GM21576 (cell line): ENCODE measurements around the gene ZNF648.
"Not testable (repeated sequence)": the region's sequence is repeated elsewhere in the genome, so short reads cannot be mapped to it uniquely, and the experiment has no call there.

Experiments used
- ATAC-seq: cut with Tn5 transposase; IDR thresholded peaks from one replicate; pipeline ENCODE4 v1.9.1; 2021; ENCODE audit warnings: mild to moderate bottlenecking, moderate library complexity; ENCODE audit not compliant: unreplicated experiment

The ZNF648 gene

DNA sequence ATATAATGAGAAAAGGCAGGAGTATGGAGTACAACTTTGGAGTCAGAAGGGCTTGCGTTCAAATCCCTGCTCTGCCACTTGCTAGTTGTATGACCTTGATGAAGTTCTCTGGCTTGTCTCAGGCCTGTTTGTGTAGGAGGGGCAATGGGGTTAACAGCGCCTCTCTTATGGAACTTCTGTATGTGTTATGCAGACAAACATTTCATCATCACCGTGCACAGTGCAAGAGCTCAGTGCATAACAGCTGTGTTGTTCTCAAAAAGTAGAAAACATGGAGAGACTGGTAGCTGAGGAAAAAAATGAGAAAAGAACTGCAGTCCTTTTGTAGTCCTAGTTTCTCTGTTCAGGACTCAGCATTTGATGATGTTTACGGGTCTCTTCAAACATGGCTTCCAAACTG, 10.4 kb upstream of the ZNF648 start:
- no peak for ATAC-seq

DNA sequence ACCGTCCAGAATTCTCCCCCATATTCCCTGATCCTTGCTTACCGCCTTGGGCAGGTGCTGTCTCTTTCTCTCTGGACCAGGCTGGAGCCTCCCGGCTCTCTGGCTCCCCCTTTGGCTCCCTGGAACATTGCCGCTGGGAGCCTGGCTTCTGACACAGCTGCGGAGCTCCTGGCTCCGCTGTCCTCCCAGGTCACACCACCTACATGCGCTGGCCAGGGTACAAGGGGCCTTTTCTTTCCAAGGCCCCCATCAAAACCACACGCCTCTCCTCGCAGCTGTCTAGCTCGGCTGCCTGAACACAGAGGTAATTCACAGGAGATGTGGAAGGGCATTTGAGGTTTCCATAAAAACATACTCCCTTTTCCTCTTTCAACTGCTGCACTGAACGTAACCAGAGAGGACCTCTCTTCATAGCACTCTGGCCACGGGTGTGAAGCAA, 7.5 kb upstream of the ZNF648 start:
- ATAC-seq = peak; percentile 60

DNA sequence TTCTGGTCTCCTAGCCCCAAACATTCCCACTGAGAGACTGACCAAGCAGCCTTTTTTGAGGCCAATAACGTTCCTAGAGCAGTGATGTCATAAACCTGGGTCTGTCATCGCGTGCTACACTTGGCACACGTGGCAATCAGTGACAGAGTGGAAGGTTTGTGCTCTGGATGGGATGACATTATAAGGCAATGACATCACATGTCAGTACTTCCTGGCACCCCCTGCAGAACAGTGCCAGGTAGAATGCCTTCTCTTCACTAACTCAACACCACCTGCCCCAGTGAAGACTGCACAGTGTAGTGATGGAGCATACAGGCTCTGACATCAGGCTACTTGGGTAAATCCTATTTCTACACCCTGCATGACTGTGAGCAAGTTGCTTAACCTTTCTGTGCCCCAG, 5.4 kb upstream of the ZNF648 start:
- ATAC-seq = no peak

DNA sequence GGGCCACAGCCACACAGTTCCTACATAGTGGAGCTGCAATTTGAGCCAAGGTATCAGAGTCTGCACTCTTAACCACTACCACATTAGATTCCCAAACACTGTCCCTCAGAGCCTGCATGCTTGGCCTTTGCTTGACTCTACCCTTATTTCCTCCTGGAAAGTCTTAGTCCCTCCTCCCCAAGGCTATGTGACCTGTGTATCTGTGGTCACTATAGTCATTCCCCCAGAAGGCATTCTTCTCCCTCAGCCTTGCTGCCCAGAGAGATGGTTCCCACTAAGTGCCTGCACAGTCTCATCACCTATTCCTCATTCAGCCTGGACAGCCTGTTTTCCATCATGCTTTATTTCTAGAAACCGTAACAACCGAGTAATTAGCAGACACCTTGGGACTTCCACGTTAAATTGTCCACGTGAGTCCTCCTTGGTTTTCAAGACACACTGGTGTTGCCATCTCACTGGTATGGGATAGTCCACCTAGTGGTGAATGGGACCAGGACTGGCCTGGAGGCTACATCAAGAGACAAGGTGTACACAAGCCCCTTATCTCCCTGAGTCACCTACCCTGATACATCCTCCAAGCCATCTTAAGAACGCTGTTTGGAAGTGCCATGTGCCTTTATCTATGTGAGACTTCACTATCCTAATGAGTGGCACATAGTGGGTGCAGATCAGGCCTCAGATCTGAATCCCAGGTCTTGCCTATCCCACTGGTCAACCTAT, 3.8 kb upstream of the ZNF648 start:
- no peak for ATAC-seq

DNA sequence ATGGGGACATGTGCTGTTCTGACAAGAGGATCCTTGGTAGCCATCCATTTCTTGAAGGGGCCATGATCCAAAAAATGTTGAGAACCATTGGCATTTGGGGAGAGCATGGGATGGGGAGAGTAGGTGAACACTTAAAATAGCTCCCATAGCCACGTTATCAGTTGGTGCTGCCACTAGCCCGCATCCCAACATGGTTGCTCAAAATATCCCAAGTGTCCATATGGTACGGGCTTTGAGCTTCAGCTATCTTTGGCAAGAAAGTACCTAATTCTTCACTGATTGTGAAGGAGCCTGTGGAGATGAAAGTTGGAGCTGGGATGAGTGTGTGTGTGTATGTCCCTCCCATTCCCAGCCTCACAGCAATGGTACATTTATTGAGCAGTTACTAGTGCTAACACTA, 3.1 kb upstream of the ZNF648 start:
- no peak for ATAC-seq

DNA sequence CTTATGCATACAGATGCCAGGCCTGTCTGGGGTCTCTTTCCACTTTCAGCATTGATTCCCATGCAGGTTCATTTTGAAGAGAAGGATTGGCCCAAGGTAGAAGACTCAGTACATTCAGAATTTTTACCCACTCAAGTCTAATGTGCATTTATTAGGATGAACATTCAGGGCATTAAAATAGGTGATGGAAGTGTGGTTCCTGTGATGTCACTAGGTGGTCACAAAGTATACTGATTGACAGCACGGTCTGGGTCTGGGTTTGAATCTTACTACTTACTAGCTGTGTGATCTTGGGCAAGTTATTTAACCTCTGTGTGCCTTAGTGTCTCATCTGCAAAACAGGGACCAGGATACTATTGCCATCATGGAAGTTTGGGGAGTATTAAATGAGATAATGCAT, 711 bp upstream of the ZNF648 start:
- no peak for ATAC-seq

DNA sequence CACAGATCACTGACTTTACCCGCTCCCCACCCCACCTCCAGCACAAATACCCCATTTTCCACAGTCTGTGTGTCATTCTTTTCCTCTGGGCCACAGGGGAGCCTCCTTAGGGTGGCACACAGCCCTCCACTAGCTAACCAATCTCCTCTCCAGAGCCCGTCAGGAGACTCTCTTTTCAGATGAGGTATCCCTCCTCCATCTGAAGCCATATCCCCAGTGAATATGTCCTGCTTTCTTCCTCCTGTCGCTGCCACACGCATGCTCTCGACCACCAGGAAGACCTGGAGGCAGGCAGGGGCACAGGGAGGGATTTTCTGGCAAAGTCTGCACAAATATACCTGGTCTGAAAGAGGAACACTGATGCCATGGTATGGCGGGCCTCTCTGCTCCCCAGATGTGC, 635 bp downstream of the ZNF648 start:
- no peak for ATAC-seq

DNA sequence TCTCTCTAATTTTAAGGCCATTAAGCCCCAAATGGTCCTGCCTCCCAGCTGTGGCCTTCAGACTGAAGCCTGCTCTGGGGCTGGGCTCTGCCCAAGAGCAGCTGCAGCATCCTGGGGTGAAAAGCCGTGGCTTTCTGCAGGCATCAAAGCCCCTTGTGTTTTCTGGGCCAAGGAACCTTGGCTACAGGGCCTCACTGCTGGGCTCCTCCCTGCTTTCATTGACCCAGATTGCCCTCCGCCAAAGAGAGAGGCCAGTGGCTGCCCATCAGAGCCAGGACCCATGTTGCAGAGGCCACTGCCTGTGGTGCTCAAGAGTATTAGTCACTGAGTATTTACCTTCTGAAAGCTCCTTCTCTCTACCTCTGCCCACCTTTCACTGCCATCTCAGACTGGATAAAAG, 1.6 kb downstream of the ZNF648 start:
- no peak for ATAC-seq

DNA sequence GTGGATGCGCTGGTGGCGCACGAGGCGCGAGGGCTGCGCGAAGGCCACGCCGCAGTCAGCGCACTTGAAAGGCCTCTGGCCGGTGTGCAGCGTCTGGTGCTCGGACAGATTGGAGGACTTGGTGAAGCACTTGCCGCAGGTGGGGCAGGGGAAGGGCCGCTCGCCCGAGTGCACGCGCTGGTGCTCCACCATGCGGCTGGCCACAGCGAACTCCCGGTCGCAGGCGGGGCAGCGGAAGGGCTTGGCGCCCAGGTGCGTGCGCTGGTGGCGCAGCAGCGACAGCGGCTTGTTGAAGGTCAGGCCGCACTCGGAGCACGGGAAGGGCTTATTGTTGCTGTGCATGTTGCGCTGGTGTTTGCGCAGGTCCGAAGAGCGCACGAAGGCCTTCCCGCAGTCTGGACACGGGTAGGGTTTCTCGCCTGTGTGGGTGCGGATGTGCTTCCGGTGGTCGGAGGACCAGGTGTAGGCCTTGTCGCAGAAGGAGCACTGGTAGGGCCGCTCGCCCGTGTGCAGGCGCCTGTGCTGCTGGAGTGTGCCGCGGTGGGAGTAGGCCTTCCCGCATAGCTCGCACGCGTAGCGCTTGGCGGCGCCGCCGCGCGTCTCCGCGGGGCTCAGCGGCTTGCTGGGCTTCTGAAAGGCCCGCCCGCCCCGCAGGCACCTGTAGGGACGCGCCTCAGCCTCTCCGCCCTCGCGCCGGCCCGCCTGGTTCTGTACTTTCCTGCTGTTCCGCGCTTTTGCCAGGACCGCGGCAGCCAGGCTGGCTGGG, 4.7 kb downstream of the ZNF648 start:
- no peak for ATAC-seq

DNA sequence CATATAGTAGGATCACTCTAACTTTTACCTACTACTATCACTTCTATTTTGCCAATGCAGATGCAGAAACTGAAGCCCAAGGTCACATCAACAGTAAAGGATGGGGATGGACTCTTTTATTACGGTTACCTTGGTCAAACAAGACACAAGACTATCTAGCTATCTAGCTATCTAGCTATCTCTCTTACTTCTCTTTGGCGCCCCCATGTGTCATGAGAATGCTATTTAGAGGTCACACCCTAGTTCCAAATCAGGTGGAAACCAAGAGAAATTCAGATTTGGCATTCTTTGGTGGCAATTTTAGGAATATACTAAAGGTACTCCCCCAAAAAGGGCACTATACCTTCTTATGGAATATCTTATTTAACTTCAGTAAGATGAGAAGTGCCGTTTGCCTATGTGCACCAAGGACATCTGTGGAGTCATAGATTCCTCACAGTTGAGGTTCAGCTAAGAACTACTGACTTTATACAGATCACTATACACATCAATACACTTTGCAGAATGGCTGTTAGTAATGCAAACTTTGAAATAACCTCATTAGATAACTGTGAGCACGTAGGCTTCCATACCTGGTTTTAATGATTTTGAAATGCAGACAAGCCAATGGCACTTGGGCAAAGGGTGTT, 6.7 kb downstream of the ZNF648 start:
- peak; percentile 67 for ATAC-seq

DNA sequence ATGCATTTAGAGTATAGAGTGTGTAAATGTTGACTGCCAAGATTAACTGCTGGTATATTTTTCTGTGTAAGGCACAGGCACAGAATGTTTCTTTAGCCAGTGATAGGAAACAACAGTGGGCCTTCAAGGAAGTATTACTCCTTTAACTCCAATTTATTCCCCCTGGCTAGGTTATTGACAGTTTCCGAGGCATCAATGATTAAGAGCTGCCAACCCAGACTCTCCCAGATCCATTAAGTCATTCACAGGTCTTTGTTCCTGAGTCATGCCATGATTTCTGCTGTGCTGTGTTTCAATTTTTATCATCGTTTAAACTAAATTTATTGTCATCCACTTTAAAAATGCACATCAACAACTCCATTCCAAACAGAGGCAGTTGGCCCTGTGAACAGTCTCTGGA, 9.2 kb downstream of the ZNF648 start:
- ATAC-seq = no peak

DNA sequence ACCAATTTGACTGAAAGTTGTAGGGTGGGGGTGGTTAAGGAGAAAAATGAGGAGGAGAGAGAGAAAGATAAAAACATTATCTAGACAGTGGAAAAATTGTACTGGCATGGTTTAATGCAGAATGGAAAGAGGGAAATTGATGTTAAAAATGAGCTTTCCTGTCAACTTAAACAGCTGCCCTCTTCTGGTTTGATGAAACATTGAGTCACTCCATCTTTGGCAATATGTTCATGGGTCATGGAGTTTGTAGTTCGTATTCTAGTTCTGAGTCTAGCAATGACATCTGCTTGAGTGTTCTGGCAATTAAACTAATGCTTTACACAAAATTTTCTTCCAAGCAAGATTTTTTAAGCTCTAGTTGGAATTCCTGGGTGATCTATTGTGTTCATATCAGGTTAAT, 9.6 kb downstream of the ZNF648 start:
- ATAC-seq = no peak

DNA sequence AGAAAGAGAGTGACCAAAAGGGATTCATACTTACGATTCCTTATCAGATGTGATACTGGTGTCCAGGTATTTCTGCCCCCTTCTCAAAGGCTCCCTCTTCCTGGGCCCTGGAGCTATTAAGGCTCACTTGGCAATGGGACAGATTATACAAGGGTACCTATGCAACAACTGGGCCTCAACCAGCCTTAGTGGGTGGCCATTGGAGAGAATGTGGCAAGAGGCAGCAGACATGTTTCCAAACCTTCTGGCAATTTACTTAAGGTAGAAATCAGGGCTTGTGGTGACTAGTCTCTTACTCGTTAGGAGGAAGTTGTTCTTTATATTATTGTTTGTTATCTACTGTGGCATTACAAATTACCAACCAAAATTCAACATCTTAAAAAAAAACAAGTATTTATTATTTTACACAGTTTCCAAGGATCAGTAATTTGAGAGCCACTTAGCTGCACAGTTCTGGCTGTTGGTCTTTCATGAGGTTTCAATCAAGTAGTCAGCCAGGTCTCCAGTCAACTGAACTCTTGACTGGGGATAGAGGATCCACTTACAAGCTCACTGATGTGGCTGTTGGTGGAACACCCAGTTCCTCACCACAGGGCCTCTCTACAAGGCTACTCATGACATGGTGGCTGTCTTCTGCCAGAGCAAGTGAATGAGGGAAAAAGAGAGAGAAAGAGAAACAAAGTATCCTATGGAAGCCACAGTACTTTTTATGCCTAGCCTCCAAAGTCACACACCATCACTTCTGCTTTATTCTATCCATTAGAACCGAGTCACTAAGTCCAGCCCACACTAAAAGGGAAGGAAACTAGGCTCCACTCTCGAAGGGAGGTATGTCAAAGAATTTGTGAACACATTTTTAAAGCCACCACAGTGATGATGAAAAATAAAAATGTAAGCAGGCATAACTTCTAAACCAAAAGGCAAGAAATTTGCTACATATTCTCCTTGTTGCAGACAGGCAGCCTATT, 10.7 kb downstream of the ZNF648 start:
- ATAC-seq = no peak

DNA sequence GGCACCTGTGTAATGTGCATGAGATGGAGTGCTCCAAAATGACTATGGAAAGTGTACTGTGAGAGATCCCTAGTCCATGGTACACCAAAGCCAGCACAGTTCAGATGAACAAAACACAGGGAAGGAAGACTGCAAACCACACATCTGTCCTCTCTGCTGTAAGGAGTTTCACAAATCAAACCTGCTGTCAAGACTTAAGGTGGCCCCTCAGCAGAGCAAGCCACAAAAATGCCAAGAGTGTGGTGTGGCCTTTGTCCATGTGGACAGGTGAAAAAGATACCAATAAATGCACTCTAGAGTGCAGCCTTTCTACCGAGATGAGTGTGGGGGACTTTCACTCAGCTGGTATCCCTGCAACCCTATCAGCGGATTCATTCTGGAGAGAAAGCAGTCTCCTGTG, 12.9 kb downstream of the ZNF648 start:
- no peak for ATAC-seq

DNA sequence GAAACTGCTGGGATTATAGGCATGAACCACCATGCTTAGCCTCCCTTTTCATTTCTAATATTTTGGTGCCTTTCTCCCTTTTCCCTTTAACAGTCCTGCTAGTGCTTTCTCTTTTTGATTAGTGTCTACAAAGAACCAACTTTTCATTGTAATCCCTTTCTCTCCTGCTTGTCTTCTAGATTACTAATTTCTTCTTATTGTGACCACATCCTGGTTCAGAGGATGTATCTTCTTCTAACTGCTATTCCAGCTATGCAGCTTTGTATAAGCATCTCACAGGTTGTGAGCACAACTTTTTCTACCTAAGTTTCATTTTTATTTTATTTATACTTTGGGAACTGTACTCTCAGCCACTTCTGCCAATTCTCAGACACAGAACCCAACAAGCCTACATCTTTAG, 14.7 kb downstream of the ZNF648 start:
- no peak for ATAC-seq

DNA sequence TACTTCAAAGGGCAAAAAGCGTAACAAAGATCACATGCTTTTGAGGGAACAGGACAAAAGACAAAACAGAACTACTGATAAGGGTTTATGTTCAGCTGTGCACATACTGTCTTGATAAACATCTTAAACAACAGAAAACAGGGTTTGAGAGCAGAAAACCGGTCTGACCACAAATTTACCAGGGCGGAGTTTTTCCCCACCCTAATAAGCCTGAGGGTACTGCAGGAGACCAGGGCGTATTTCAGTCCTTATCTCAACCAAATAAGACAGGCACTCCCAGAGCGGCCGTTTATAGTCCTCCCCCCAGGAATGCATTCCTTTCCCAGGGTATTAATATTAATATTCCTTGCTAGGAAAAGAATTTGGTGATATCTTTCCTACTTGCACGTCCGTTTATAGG, 16.0 kb downstream of the ZNF648 start:
- ATAC-seq = not testable (repeated sequence)

DNA sequence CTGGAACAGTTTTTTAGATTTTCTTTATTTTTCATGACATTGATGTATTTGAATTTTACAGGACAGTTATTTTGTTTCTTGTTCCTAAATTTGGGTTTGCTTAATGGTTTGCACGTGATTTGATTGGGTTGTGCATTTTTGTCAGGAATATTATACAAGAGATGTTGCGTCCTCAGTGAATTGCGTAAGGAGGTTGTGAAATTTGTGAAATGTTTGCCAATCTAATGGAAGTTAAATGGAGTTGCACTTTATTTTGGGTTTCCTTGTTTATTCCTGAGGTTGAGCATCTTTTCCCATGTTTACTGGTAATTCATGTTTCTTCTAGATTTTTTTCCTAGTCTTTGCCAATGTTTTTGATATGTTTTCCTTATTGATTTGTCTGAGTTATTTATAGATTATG, 19.9 kb downstream of the ZNF648 start:
- no peak for ATAC-seq

DNA sequence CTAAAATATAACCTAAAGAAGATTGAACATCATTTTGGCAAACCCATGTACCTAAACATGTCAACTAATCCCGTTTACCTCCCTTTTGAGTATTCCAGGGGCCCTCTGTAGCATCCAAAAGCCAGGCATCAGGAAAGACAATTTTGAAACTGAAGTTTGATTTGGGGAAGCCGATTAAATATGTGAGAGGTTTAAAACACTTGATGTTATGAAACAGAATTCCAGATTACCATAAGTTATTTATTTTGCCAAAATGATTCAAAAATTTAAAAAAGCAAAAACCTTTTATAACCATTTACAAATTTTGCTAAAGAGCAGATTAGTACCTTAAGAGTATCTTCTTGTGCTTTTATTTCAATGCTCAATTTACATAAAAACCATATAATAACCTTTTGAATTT, 23.3 kb downstream of the ZNF648 start:
- no peak for ATAC-seq

DNA sequence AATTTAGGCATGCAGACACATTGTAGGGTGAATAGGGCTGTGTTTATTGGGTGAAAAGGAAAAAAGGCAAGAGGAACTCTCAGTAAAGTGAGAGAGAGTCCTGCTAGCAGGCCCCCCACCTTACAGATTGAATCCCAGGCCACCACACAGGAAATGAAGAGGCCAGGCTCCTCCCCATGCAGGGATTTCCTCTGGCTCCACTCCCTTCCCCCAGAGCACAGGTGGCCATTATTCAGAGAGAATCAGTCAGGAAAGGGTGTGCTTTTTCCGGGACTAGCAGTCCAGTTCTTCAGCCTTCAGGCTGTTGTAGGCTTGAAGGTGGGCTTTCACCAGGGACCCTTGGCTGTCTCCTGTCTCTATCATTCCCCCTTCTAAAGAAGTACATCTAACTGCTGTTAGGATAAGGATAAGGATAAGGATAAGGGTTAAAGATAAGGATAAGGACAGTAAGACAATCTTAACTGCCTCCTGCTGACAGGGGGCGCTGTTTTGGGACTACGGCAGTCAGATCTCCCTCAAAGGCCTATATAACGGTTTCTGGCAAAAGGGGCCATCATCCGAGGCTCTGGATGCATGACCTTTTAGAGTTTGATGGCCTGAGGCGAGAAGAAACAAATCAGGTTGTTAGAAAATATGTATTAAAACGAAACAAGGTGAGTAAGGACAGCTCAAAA, 26.3 kb downstream of the ZNF648 start:
- ATAC-seq = no peak

DNA sequence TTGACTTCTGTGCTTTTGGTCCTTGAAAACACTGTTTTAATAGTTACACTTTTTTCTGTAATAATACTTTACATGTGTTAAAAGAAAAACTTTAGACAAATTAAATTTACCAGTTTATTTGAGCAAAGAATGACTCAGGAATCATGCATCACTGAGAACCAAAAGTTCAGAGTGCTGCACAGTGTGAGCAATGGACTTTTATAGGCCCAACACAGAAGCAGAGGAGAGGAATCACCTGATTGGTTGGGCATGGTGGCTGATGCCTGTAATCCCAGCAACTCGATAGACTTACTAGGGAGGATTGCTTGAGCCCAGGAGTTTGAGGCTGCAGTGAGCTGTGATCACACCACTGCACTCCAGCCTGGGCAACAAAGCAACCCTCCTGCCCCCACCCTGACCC, 29.3 kb downstream of the ZNF648 start:
- ATAC-seq = no peak
